Fibroblast of villous mesenchyme (primary cell): Measurements from ENCODE around the gene NAT10. TPM values are rescaled to one million over a fixed set of nuclear protein-coding genes. Genes with fewer than 3 reads are reported as not detected.
"Not testable (repeated sequence)": the region's sequence is repeated elsewhere in the genome, so short reads cannot be mapped to it uniquely, and the experiment has no call there.

Experiments used
- DNase-seq: peaks from one replicate; pipeline ENCODE4 v3.0.0-alpha.2; 2010; ENCODE audit warnings: low read depth
- H3K4me3 ChIP-seq: 2 replicates; pipeline ENCODE4 v1.5.1; 2011; ENCODE audit warnings: low read depth, mild to moderate bottlenecking, low read length
- CTCF ChIP-seq: IDR thresholded peaks from 2 replicates; pipeline ENCODE4 v1.5.1; 2012; ENCODE audit warnings: low read depth, mild to moderate bottlenecking, low read length; ENCODE audit not compliant: insufficient read depth
- total RNA-seq: library from RNA; depleted of rRNA; stranded (reverse); fragments of >200 nt; gene quantifications from 2 replicates; pipeline ENCODE4 v1.2.3, GENCODE V29; 2012

The NAT10 gene
- total RNA-seq, 1 donor: 35.4 TPM

GRCh38 chr11:34068111-34068510 lies 37.3 kb upstream of the NAT10 start:
- H3K4me3 ChIP-seq: no peak overlapping the region
- DNase-seq: no peak
- TF ChIP-seq CTCF: no peak

- not testable (repeated sequence) for H3K4me3 ChIP-seq, DNase-seq
These were observed 34.1 kb upstream of the NAT10 start for GRCh38 chr11:34071306-34071705.

- no peak for DNase-seq
- no peak for TF ChIP-seq CTCF
- H3K4me3 ChIP-seq: no peak overlapping the region
These were observed 33.4 kb upstream of the NAT10 start for GRCh38 chr11:34072041-34072440.

- DNase-seq: no peak
- no peak for TF ChIP-seq CTCF
- no peak overlapping the region for H3K4me3 ChIP-seq
These were observed 32.6 kb upstream of the NAT10 start for GRCh38 chr11:34072832-34073231.

- no peak for DNase-seq
- no peak for TF ChIP-seq CTCF
- no peak overlapping the region for H3K4me3 ChIP-seq
These were observed 31.0 kb upstream of the NAT10 start for GRCh38 chr11:34074391-34074790.

- TF ChIP-seq CTCF: no peak
These were observed 30.1 kb upstream of the NAT10 start for GRCh38 chr11:34075178-34075820.

GRCh38 chr11:34080609-34081008 lies 24.8 kb upstream of the NAT10 start:
- no peak for DNase-seq
- no peak for TF ChIP-seq CTCF
- no peak overlapping the region for H3K4me3 ChIP-seq

More at GRCh38 chr11:34075178-34075820, 30.1 kb upstream of the NAT10 start:
- peak; percentile 75 for DNase-seq
- no peak overlapping the region for H3K4me3 ChIP-seq
